K562 (cell line): ENCODE data around the gene DAB2IP. TPM values are rescaled to one million over a fixed set of nuclear protein-coding genes. Genes with fewer than 3 reads are reported as not detected.

Source experiments
- ATAC-seq: fragments of 200-7000 bp; cut with Tn5 transposase; 3 replicates; pipeline ENCODE4 v1.9.1; 2020; ENCODE audit warnings: moderate library complexity
- BruUV-seq: library from RNA; stranded (reverse); fragments of 400-500 nt; replicated peaks from 2 replicates; lab custom pipeline; 2021; lab: Mats Ljungman, UMichigan
- CTCF ChIA-PET: fragments of 300-600 bp; formaldehyde crosslinking; extraction: SDS; loops from one replicate; lab custom pipeline; 2021; ENCODE audit warnings: low intra/inter-chr PET ratio; lab: Yijun Ruan, JAX
- POLR2A ChIA-PET: fragments of 300-600, 350-650 bp; sonication (Branson Sonifier 250); formaldehyde crosslinking; extraction: SDS; loops from one replicate; lab custom pipeline; 2021; ENCODE audit warnings: antibody characterized with exemption, inconsistent platforms; lab: Yijun Ruan, JAX
- DNase-seq, 4 experiments: peaks; one replicate each; pipeline versions ENCODE4 v3.0.0 to v3.0.0-alpha.2; 2011 to 2018; ENCODE audit warnings: low spot score in 3 of 4, mixed read lengths in 3 of 4; ENCODE audit errors: extremely low read depth in 1 of 4
- FAIRE-seq: peaks from 2 replicates; lab custom pipeline; 2011; peaks lifted over from hg19 to GRCh38; lab: Jason Lieb, UNC
- H2AFZ ChIP-seq: 2 replicates; pipeline ENCODE4 v1.6.0; 2011; ENCODE audit warnings: low read depth, low read length, control low read depth, inconsistent platforms
- H3K27ac ChIP-seq: fragments of 200-600 bp; 3 replicates; pipeline ENCODE4 v1.8.0; 2011; ENCODE audit warnings: low read depth, mild to moderate bottlenecking, control low read depth, inconsistent platforms, low read length, moderate library complexity, mixed read lengths; ENCODE audit errors: extremely low read depth
- H3K27me3 ChIP-seq, 2 experiments: fragments of 300-600 bp in 1 of 2; 2 replicates in 1 of 2; 3 replicates in 1 of 2; pipeline versions ENCODE4 v1.6.0 to v1.8.0; 2011; ENCODE audit warnings: inconsistent platforms in 2 of 2, low read length in 2 of 2, mild to moderate bottlenecking in 1 of 2, mixed read lengths in 1 of 2, moderate library complexity in 1 of 2; ENCODE audit not compliant: control insufficient read depth in 2 of 2, insufficient read depth in 2 of 2
- H3K36me3 ChIP-seq: fragments of 300-600 bp; 3 replicates; pipeline ENCODE4 v1.8.0; 2011; ENCODE audit warnings: mild to moderate bottlenecking, low read length, inconsistent platforms; ENCODE audit not compliant: control insufficient read depth, insufficient read depth
- H3K4me1 ChIP-seq, 2 experiments: fragments of 200-600 bp in 1 of 2; replicated peaks in 1 of 2; 2 replicates in 1 of 2; 3 replicates in 1 of 2; pipeline versions ENCODE4 v1.5.1 to v1.8.0; 2011; ENCODE audit warnings: inconsistent platforms in 2 of 2, low read length in 2 of 2, mild to moderate bottlenecking in 1 of 2, mixed read lengths in 1 of 2, moderate library complexity in 1 of 2; ENCODE audit not compliant: control insufficient read depth in 2 of 2, insufficient read depth in 2 of 2
- H3K4me2 ChIP-seq: 2 replicates; pipeline ENCODE4 v1.6.1; 2011; ENCODE audit warnings: low read length, control low read depth, inconsistent platforms, mixed read lengths; ENCODE audit not compliant: insufficient read depth
- H3K4me3 ChIP-seq: fragments of 200-600 bp; sonication (generic), shearing (Covaris generic); 2 replicates; pipeline ENCODE4 v1.5.1; 2016; ENCODE audit warnings: control low read depth, inconsistent platforms
- H3K79me2 ChIP-seq: fragments of 200-600 bp; 3 replicates; pipeline ENCODE4 v1.8.0; 2011; ENCODE audit warnings: low read length, inconsistent platforms; ENCODE audit not compliant: control insufficient read depth, insufficient read depth
- H3K9ac ChIP-seq, 2 experiments: 2 replicates each; pipeline versions ENCODE4 v1.6.0 to v1.6.1; 2011; ENCODE audit warnings: low read depth in 2 of 2, low read length in 2 of 2, control low read depth in 1 of 2, inconsistent platforms in 1 of 2, mild to moderate bottlenecking in 1 of 2, mixed read lengths in 1 of 2; ENCODE audit not compliant: insufficient read depth in 1 of 2
- H3K9me1 ChIP-seq: one replicate; pipeline ENCODE4 v1.6.0; 2011; ENCODE audit warnings: inconsistent platforms, mild to moderate bottlenecking, low read length, moderate library complexity; ENCODE audit not compliant: control insufficient read depth, insufficient read depth
- H3K9me3 ChIP-seq: replicated peaks from 2 replicates; pipeline ENCODE4 v1.5.1; 2011; ENCODE audit warnings: low read depth, low read length, inconsistent platforms; ENCODE audit not compliant: control insufficient read depth, insufficient read depth
- H4K20me1 ChIP-seq: replicated peaks from 2 replicates; pipeline ENCODE4 v1.6.1; 2011; ENCODE audit warnings: low read length, inconsistent platforms, mixed read lengths; ENCODE audit not compliant: control insufficient read depth, insufficient read depth
- CEBPG ChIP-seq, 3 experiments: fragments of 200-800 bp in 1 of 3; sonication (Bioruptor generic) in 1 of 3; sonication (generic) in 1 of 3; formaldehyde crosslinking in 1 of 3; IDR thresholded peaks in 2 of 3; conservative IDR thresholded peaks in 1 of 3; 2 replicates each; pipeline versions ENCODE4 v1.6.1 to v1.8.0; 2016 to 2022; ENCODE audit warnings: missing compliant biosample characterization in 2 of 3, missing genetic modification characterization in 2 of 3, mild to moderate bottlenecking in 1 of 3, missing genetic modification reagents in 1 of 3
- CXXC5 ChIP-seq: fragments of 250-450 bp; sonication (Bioruptor Pico); IDR thresholded peaks from 2 replicates; pipeline ENCODE4 v1.8.0; 2022; ENCODE audit warnings: inconsistent platforms, mild to moderate bottlenecking, moderate library complexity
- ERF ChIP-seq: fragments of 450-650 bp; formaldehyde crosslinking; IDR thresholded peaks from 2 replicates; pipeline ENCODE4 v1.4.0; 2020; ENCODE audit warnings: mild to moderate bottlenecking, mixed read lengths
- ETV5 ChIP-seq: sonication (generic); formaldehyde crosslinking; IDR thresholded peaks from 2 replicates; pipeline ENCODE4 v1.4.0; 2020; ENCODE audit warnings: low read depth, mild to moderate bottlenecking, missing genetic modification reagents
- NCOA6 ChIP-seq: fragments of 450-650 bp; IDR thresholded peaks from 2 replicates; pipeline ENCODE4 v1.6.1; 2017; ENCODE audit warnings: mild to moderate bottlenecking
- RBBP5 ChIP-seq: fragments of 200-600 bp; sonication (generic); IDR thresholded peaks from 2 replicates; pipeline ENCODE4 v1.6.1; 2012; ENCODE audit warnings: borderline replicate concordance, mild to moderate bottlenecking, low read length, control low read depth, inconsistent platforms; ENCODE audit not compliant: insufficient read depth, poor library complexity, severe bottlenecking
- TAF1 ChIP-seq: IDR thresholded peaks from 2 replicates; pipeline ENCODE4 v1.6.1; 2011; ENCODE audit warnings: mild to moderate bottlenecking, low read length, moderate library complexity; ENCODE audit not compliant: insufficient read depth, control insufficient read depth, severe bottlenecking; ENCODE audit errors: extremely low read depth
- ZFP36 ChIP-seq: fragments of 150-350 bp; IDR thresholded peaks from 2 replicates; pipeline ENCODE4 v1.6.1; 2018; ENCODE audit warnings: low read length, low read depth; ENCODE audit not compliant: partially characterized antibody
- ZKSCAN3 ChIP-seq: fragments of 250-450 bp; sonication (Bioruptor Pico); IDR thresholded peaks from 2 replicates; pipeline ENCODE4 v1.4.0; 2020
- ZNF217 ChIP-seq: sonication (generic); formaldehyde crosslinking; IDR thresholded peaks from 2 replicates; pipeline ENCODE4 v1.8.0; 2022; ENCODE audit warnings: mild to moderate bottlenecking, missing genetic modification reagents
- ZNF717 ChIP-seq: fragments of 250-450 bp; sonication (Bioruptor Pico); IDR thresholded peaks from 2 replicates; pipeline ENCODE4 v1.5.0; 2021
- WGBS: fragments of 100-300 bp; shearing (Covaris generic); methylation state at CpG from one replicate; pipeline ENCODE4 v1.1.6; 2016; ENCODE audit warnings: low coverage, mixed read lengths; ENCODE audit not compliant: insufficient coverage; ENCODE audit errors: missing lambda C conversion rate; 5-methylcytosine and 5-hydroxymethylcytosine counted together
- in situ Hi-C: fragments of 300-500 bp; cut with MboI; formaldehyde crosslinking; loops from 4 replicates; pipeline ENCODE4 v1.15.0; 2018; ENCODE audit warnings: inconsistent platforms, mixed read lengths
- intact Hi-C: fragments of 100-400 bp; cut with micrococcal nuclease; formaldehyde crosslinking; loops from 2 replicates; pipeline ENCODE4 v1.14.2; 2022
- polyA plus RNA-seq, 8 experiments: library from polyadenylated mRNA; depleted of rRNA in 4 of 8; stranded (reverse) in 5 of 8; unstranded in 3 of 8; fragments of >200 nt; fragmentation: Nextera tagmentation in 2 of 8; fragmentation: Illumina TruSeq in 1 of 8; extraction: Ambion mirVana in 2 of 8; extraction: Trizol in 1 of 8; gene quantifications; 2 replicates each; pipeline versions ENCODE4 v1.2.1 to v1.2.3, GENCODE V29; 2011 to 2014; ENCODE audit warnings: inconsistent platforms in 1 of 8, missing spikeins in 1 of 8
- total RNA-seq, 7 experiments: library from RNA; depleted of rRNA in 6 of 7; stranded (reverse); fragments of >200 nt in 6 of 7; fragmentation: Illumina TruSeq in 2 of 7; extraction: Trizol in 2 of 7; gene quantifications; 2 replicates each; pipeline versions ENCODE4 v1.2.1 to v1.2.3, GENCODE V29; 2011 to 2021; ENCODE audit warnings: low replicate concordance in 1 of 7

The DAB2IP gene
- total and polyA plus RNA-seq, 9 of the 15 experiments (the other 6 are each of a cell fraction or from before 2014, with no cell fraction given): 0.04 to 0.31 (median 0.08) TPM; not detected in 5

DNA sequence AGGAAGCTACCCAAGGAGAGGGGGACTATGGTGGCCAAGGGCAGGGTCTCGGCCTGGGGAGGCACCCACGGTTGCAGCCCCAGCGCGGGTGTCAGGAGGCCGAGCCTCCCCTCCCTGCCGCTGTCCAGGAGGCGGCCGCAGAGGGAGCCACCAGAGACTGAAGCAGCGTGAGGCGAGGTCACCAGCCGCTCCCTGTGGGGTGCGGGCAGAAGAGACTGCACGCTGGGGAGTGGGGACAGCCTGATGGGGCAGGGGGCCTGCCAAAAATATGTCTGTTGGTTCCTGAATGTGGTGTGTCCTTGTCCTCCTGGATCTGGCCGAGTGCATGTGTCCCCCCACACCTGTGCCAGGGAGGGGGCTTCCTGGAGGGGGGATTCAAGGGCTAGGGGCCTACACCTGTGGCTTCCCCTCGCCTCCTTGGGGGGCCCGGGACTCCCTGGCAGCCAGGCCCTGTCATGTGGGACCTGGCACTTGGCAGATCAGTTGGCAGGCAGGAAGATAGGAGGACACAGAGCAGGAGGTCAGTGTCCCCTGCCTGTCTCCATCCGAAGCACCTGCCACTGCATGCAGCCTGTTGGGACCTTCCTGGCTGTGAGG, 131.2 kb downstream of the DAB2IP start:
- H2AFZ ChIP-seq: no peak overlapping the region
- no peak overlapping the region for H3K4me3 ChIP-seq
- no peak overlapping the region for H3K9ac ChIP-seq
- intact Hi-C loops: no loop called here
- ChIA-PET POLR2A (interaction anchor here (0.7 kb wide), 2 partner anchors 23 to 278 kb away, joined by 3 read pairs; no protein-coding TSS in a partner anchor), CTCF (no interaction called here)
- H3K27me3 ChIP-seq: peaks cover 18 to 77% of the 10 kb centered on the region in 2 experiments
- H3K27ac ChIP-seq: no peak overlapping the region
- H3K4me1 ChIP-seq: peaks cover 0 to 8% of the 10 kb centered on the region in 2 experiments; a peak in 1 of 5 replicates
- DNase-seq (no peak), ATAC-seq (no peak), FAIRE-seq (no peak)
- 2% methylated on average over 9 of the region's 17 CpGs for WGBS
- no peaks in the 10 kb centered on the region for H3K36me3 ChIP-seq
- no peaks in the 10 kb centered on the region for H3K79me2 ChIP-seq
- no peaks in the 10 kb centered on the region for H3K9me3 ChIP-seq
- no peaks in the 10 kb centered on the region for H4K20me1 ChIP-seq
- no peaks in the 10 kb centered on the region for H3K9me1 ChIP-seq
- no TSS peak for BruUV-seq
- no peak overlapping the region for H3K4me2 ChIP-seq
- in situ Hi-C loops: no loop called here
- TF ChIP-seq TAF1 (no peak), ZNF217 (CRISPR knock-in tag) (no peak), CXXC5 (CRISPR knock-in tag) (no peak), ZNF717 (CRISPR knock-in tag) (no peak), ZFP36 (no peak), ETV5 (no peak), NCOA6 (no peak), ERF (no peak), CEBPG (CRISPR knock-in tag; IDR thresholded peaks at IDR 0.05) (no peak), CEBPG (tag; conservative IDR thresholded peaks at IDR 0.05 in 1 of 2, IDR thresholded peaks at IDR 0.05 in 1 of 2) (no peak), RBBP5 (no peak), ZKSCAN3 (CRISPR knock-in tag) (no peak)
- TF ChIP-seq, all 486 proteins: peak for 0
